ENCODE data around the gene BCAT1.

GRCh38 chr12:24875014-24875413, 73.9 kb downstream of the BCAT1 start:
- no peak for TF ChIP-seq CTCF (conservative IDR thresholded peaks at IDR 0.05 in 1 of 2, IDR thresholded peaks at IDR 0.05 in 1 of 2; ENCODE audit: extremely low read depth in 1 of 2, insufficient read depth in 1 of 2, low read depth in 1 of 2, low read length in 2 of 2)
- TF ChIP-seq EZH2 (IDR thresholded peaks at IDR 0.05; ENCODE audit: borderline replicate concordance, low read length), result no peak
